NT2/D1 (cell line): ENCODE data around the gene MAST1.

Experiments
- YY1 ChIP-seq: IDR thresholded peaks from 2 replicates; pipeline ENCODE4 v1.6.1; 2011; ENCODE audit not compliant: insufficient read length, insufficient read depth
- ZNF274 ChIP-seq: IDR thresholded peaks from 2 replicates; pipeline ENCODE4 v1.6.1; 2011; ENCODE audit warnings: mild to moderate bottlenecking, low read depth, low read length

DNA sequence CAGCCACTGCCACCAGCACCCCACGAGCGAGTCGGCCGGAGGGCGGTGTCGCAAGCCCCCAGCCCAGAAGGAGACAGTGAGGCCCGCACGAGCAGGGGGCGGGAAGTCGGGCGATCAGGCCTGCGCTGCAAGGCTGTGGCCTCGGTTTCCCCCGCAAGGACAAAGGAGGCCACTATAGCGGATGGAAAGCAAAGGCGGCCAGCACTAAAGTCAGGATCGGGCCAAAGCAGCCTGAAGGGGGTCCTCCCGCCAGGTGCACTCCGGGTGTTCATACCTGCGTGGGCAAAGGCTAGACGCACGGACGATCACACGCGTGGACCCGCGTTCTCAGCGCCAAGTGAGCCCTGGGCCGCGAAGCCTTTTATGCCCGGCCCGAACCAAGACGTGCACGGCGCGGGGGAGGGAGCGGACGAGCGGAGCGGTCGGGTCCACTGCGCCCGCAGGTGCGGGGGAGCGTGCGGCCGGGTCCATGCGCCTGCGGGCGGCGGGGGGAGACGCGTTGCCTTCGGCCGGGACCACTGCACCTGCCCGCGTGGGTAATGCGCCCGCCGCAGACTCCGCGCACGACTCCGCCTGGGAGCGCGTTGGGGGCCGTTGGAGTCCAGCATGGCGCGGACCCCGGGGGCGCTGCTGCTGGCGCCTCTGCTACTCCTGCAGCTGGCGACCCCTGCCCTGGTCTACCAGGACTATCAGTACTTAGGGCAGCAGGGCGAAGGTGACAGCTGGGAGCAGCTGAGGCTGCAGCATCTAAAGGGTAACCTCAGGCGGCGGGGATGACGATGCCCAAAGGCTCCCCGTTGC is 36.6 kb upstream of the MAST1 start, which contains the start of the genes PRDX2 and THSD8:
- TF ChIP-seq ZNF274 (no peak), YY1 (no peak)
